ENCODE data around the gene TMEM130. TPM values are rescaled to one million over a fixed set of nuclear protein-coding genes. Genes with fewer than 3 reads are reported as not detected.

TMEM130 gene
- total and polyA plus RNA-seq, 9 of the 15 experiments (the other 6 are each of a cell fraction or from before 2014, with no cell fraction given): 0.07 TPM; not detected in 8

GRCh38 chr7:98870121-98870651 is 372 bp upstream of the TMEM130 start:
- Histone ChIP-seq H2AFZ (ENCODE audit: low read depth, low read length) (no peak overlapping the region), H3K9me1 (ENCODE audit: control insufficient read depth, insufficient read depth, low read length) (no peaks in the 10 kb centered on the region), H4K20me1 (replicated peaks; ENCODE audit: control insufficient read depth, insufficient read depth, low read length) (0 out of 2 replicates have a peak, but pooled peaks cover 7% of the 10 kb centered on the region), H3K27me3 (ENCODE audit: control insufficient read depth in 2 of 2, insufficient read depth in 2 of 2, low read length in 2 of 2) (peaks cover 23 to 48% of the 10 kb centered on the region in 2 experiments; a peak in 4 of 5 replicates), H3K9me3 (replicated peaks; ENCODE audit: control insufficient read depth, insufficient read depth, low read depth, low read length) (no peaks in the 10 kb centered on the region), H3K4me3 (no peak overlapping the region), H3K79me2 (ENCODE audit: control insufficient read depth, insufficient read depth, low read length) (no peaks in the 10 kb centered on the region), H3K4me1 (replicated peaks in 1 of 2; ENCODE audit: control insufficient read depth in 2 of 2, insufficient read depth in 2 of 2, low read length in 2 of 2) (peaks cover 0 to 22% of the 10 kb centered on the region in 2 experiments; a peak in 2 of 5 replicates), H3K36me3 (ENCODE audit: control insufficient read depth, insufficient read depth, low read length) (no peaks in the 10 kb centered on the region), H3K27ac (ENCODE audit: extremely low read depth, low read depth, low read length) (no peak overlapping the region), H3K9ac (ENCODE audit: insufficient read depth in 1 of 2, low read depth in 2 of 2, low read length in 2 of 2) (peak overlapping the region in 1 of 2 experiments; percentile 71; a peak in 1 of 4 replicates), H3K4me2 (ENCODE audit: insufficient read depth, low read length) (peak overlapping the region; percentile 10; the same call in 1 of the 2 replicates)
- in situ Hi-C loops (cut with MboI): no loop called here
- FAIRE-seq: no peak
- CTCF ChIA-PET (ENCODE audit: low intra/inter-chr PET ratio): no interaction called here
- TF ChIP-seq VEZF1 (CRISPR knock-in tag; IDR thresholded peaks at IDR 0.05) (peak; percentile 49), SPI1 (IDR thresholded peaks at IDR 0.05; ENCODE audit: borderline replicate concordance, low read depth, low read length) (peak; percentile 31; the same call in 1 of the 2 replicates), NFE2 (IDR thresholded peaks at IDR 0.05; ENCODE audit: low read depth) (peak; percentile 8; the same call in 1 of the 2 replicates), HIVEP1 (CRISPR knock-in tag; IDR thresholded peaks at IDR 0.05) (no peak), CTCFL (IDR thresholded peaks at IDR 0.05; ENCODE audit: borderline replicate concordance, insufficient read depth, low read depth, low read length, poor library complexity, severe bottlenecking) (no peak), ZNF384 (IDR thresholded peaks at IDR 0.05; ENCODE audit: low read depth, low read length) (peak; percentile 69), NRF1 (conservative IDR thresholded peaks at IDR 0.05 in 1 of 2, IDR thresholded peaks at IDR 0.05 in 1 of 2) (0 out of 4 replicates have a peak, but pooled peaks of 1 of the 2 experiments have one; percentile 21)
- WGBS (ENCODE audit: insufficient coverage, low coverage, missing lambda C conversion rate): 2% methylated on average over 12 of the region's 35 CpGs
- peak; percentile 63 to 82 (median 75) for DNase-seq (ENCODE audit: extremely low read depth in 1 of 4, low spot score in 3 of 4)
- no TSS peak for BruUV-seq (replicated peaks)
- POLR2A ChIA-PET: interaction anchor here (0.6 kb wide), 1 partner anchor 41 kb away, joined by 3 read pairs; no protein-coding TSS in a partner anchor
- intact Hi-C loops (cut with micrococcal nuclease): no loop called here
- peak; percentile 65 for ATAC-seq

Measured in K562 (cell line).